Measurements from ENCODE around the gene BAG3.

DNA sequence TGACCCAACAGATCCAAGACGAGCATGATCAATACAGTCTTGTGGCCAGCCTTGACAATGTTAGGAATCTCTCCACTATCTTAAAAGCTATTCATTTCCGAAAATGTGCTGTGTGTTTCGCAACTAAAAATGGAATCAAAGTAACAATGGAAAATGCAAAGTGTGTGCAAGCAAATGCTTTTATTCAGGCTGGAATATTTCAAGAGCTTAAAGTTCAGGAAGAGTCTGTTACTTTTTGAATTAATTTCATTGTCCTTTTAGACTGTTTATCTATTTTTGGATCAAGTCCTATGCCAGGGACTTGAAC lies 30.1 kb upstream of the BAG3 start:
- TF ChIP-seq, protein P1, sequence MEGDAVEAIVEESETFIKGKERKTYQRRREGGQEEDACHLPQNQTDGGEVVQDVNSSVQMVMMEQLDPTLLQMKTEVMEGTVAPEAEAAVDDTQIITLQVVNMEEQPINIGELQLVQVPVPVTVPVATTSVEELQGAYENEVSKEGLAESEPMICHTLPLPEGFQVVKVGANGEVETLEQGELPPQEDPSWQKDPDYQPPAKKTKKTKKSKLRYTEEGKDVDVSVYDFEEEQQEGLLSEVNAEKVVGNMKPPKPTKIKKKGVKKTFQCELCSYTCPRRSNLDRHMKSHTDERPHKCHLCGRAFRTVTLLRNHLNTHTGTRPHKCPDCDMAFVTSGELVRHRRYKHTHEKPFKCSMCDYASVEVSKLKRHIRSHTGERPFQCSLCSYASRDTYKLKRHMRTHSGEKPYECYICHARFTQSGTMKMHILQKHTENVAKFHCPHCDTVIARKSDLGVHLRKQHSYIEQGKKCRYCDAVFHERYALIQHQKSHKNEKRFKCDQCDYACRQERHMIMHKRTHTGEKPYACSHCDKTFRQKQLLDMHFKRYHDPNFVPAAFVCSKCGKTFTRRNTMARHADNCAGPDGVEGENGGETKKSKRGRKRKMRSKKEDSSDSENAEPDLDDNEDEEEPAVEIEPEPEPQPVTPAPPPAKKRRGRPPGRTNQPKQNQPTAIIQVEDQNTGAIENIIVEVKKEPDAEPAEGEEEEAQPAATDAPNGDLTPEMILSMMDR (conservative IDR thresholded peaks at IDR 0.05; ENCODE audit: low read depth, low read length) = no peak
- no peak for TF ChIP-seq EZH2 (IDR thresholded peaks at IDR 0.05; ENCODE audit: borderline replicate concordance, low read depth, low read length, poor library complexity, severe bottlenecking)
